ENCODE data around the gene PPP3R1.

PPP3R1 gene

DNA sequence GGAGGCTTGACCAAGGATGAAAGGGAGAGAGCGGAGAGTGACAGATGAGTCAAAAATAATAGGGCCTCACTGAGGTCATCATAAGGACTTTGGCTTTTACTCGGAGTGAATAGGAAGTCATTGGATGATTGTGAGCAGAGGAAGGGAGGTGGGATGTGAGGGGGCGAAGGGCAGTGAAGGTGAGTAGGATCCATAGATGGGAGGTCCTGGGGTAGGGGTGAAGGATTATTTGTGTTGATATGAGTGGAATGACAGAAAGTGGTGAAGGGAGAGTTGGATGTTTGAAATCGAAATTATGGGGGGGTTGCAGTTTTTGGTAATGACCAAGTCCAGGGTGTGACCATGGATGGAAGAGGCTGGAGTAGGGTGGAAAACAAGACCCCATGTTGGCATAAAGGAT, 80.6 kb downstream of the PPP3R1 start:
- Histone ChIP-seq H3K4me3 (ENCODE audit: low read length) (no peak overlapping the region), H3K36me3 (ENCODE audit: control insufficient read depth, low read length) (peaks cover 81% of the 10 kb centered on the region), H3F3A (ENCODE audit: control insufficient read depth, insufficient read depth) (peaks cover 40% of the 10 kb centered on the region), H3K4me2 (ENCODE audit: low read length) (no peak overlapping the region), H3K4me1 (ENCODE audit: control insufficient read depth, low read length) (peaks cover 11% of the 10 kb centered on the region), H3K27ac (ENCODE audit: low read depth, low read length) (no peak overlapping the region), H3K9me3 (ENCODE audit: control insufficient read depth, insufficient read depth, low read length) (no peaks in the 10 kb centered on the region), H3K79me2 (ENCODE audit: control insufficient read depth, low read length) (peaks cover 21% of the 10 kb centered on the region), H4K20me1 (ENCODE audit: control insufficient read depth, insufficient read depth, low read depth, low read length) (peaks cover 8% of the 10 kb centered on the region; the same call in 1 of the 2 replicates), H3K27me3 (ENCODE audit: control insufficient read depth, low read length) (no peaks in the 10 kb centered on the region), H3K9me2 (replicated peaks; ENCODE audit: control insufficient read depth, low read length) (no peaks in the 10 kb centered on the region)
- TF ChIP-seq CTCF (IDR thresholded peaks at IDR 0.05; ENCODE audit: low read depth, low read length, poor library complexity, severe bottlenecking): no peak
- TF ChIP-seq EZH2phosphoT487 (IDR thresholded peaks at IDR 0.05; ENCODE audit: borderline replicate concordance, low read length): no peak

- H3K27ac ChIP-seq (ENCODE audit: low read depth, low read length): no peak overlapping the region
- H3K4me2 ChIP-seq (ENCODE audit: low read length): no peak overlapping the region
- H3K36me3 ChIP-seq (ENCODE audit: control insufficient read depth, low read length): peaks cover 81% of the 10 kb centered on the region
- no peak overlapping the region for H3K4me3 ChIP-seq (ENCODE audit: low read length)
- no peaks in the 10 kb centered on the region for H3K27me3 ChIP-seq (ENCODE audit: control insufficient read depth, low read length)
- no peaks in the 10 kb centered on the region for H3K9me2 ChIP-seq (replicated peaks; ENCODE audit: control insufficient read depth, low read length)
- peaks cover 21% of the 10 kb centered on the region for H3K79me2 ChIP-seq (ENCODE audit: control insufficient read depth, low read length)
- H4K20me1 ChIP-seq (ENCODE audit: control insufficient read depth, insufficient read depth, low read depth, low read length): peaks cover 8% of the 10 kb centered on the region; the same call in 1 of the 2 replicates
- peaks cover 37% of the 10 kb centered on the region for H3F3A ChIP-seq (ENCODE audit: control insufficient read depth, insufficient read depth)
- TF ChIP-seq CTCF (IDR thresholded peaks at IDR 0.05; ENCODE audit: low read depth, low read length, poor library complexity, severe bottlenecking) (no peak), EZH2phosphoT487 (IDR thresholded peaks at IDR 0.05; ENCODE audit: borderline replicate concordance, low read length) (no peak)
- H3K9me3 ChIP-seq (ENCODE audit: control insufficient read depth, insufficient read depth, low read length): no peaks in the 10 kb centered on the region
- peaks cover 9% of the 10 kb centered on the region for H3K4me1 ChIP-seq (ENCODE audit: control insufficient read depth, low read length)
These were observed 81.2 kb downstream of the PPP3R1 start for GRCh38 chr2:68171146-68171545.

DNA sequence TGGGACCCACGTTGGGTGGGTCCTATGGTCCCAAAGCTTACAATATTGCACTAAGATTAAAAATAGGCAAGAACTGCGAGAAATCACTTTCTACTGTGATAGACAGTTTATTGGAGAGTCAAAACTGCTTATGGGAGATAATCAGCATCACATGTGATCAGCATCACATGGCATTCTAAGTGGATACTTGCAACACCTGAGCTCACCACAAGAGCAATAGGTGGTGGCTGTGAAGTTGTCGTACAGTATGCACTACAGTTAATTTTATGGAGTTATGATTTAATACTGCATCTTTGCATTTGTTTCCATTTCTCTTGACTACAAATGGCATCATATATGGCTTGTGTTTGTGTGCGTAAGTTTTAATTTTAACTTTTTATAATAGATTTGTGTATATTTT, 83.0 kb downstream of the PPP3R1 start:
- Histone ChIP-seq H3K9me3 (ENCODE audit: control insufficient read depth, insufficient read depth, low read length) (no peaks in the 10 kb centered on the region), H3K4me3 (ENCODE audit: low read length) (no peak overlapping the region), H3K79me2 (ENCODE audit: control insufficient read depth, low read length) (peaks cover 21% of the 10 kb centered on the region), H3K4me2 (ENCODE audit: low read length) (no peak overlapping the region), H3K9me2 (replicated peaks; ENCODE audit: control insufficient read depth, low read length) (no peaks in the 10 kb centered on the region), H3K4me1 (ENCODE audit: control insufficient read depth, low read length) (peaks cover 9% of the 10 kb centered on the region), H3K36me3 (ENCODE audit: control insufficient read depth, low read length) (peaks cover 73% of the 10 kb centered on the region), H3K27me3 (ENCODE audit: control insufficient read depth, low read length) (no peaks in the 10 kb centered on the region), H3K27ac (ENCODE audit: low read depth, low read length) (no peak overlapping the region), H4K20me1 (ENCODE audit: control insufficient read depth, insufficient read depth, low read depth, low read length) (peaks cover 8% of the 10 kb centered on the region; the same call in 1 of the 2 replicates), H3F3A (ENCODE audit: control insufficient read depth, insufficient read depth) (peaks cover 29% of the 10 kb centered on the region)
- no peak for TF ChIP-seq EZH2phosphoT487 (IDR thresholded peaks at IDR 0.05; ENCODE audit: borderline replicate concordance, low read length)
- no peak for TF ChIP-seq CTCF (IDR thresholded peaks at IDR 0.05; ENCODE audit: low read depth, low read length, poor library complexity, severe bottlenecking)

Measured in DOHH2 (cell line).